ENCODE results near the gene ZNF501. TPM values are rescaled to one million over a fixed set of nuclear protein-coding genes. Genes with fewer than 3 reads are reported as not detected.

The ZNF501 gene
- polyA plus RNA-seq (ENCODE audit: insufficient read length) = 14.8 TPM
- long read RNA-seq, donor 1, partial matches to known transcripts = 0 of 2 reads
- long read RNA-seq, donor 1, other reads (novel, unspliced or antisense) = 0 of 2 reads
- long read RNA-seq, donor 2, partial matches to known transcripts = 0 of 4 reads
- long read RNA-seq, donor 2, other reads (novel, unspliced or antisense) = 0 of 4 reads
- long read RNA-seq, donor 3, partial matches to known transcripts = 0 of 6 reads
- long read RNA-seq, donor 3, other reads (novel, unspliced or antisense) = 0 of 6 reads
- long read RNA-seq, donor 4, partial matches to known transcripts = 0 of 1 reads
- long read RNA-seq, donor 4, other reads (novel, unspliced or antisense) = 0 of 1 reads
- long read RNA-seq, donor 5, partial matches to known transcripts = 0 of 3 reads
- long read RNA-seq, donor 5, other reads (novel, unspliced or antisense) = 0 of 3 reads
- long read RNA-seq, donor 6, transcript ZNF501-201 (3 exons, 3,099 nt) = major isoform, 5 of 5 reads
- long read RNA-seq, donor 6, partial matches to known transcripts = 0 of 5 reads
- long read RNA-seq, donor 6, other reads (novel, unspliced or antisense) = 0 of 5 reads
- long read RNA-seq, donor 7, partial matches to known transcripts = 0 of 7 reads
- long read RNA-seq, donor 7, other reads (novel, unspliced or antisense) = 0 of 7 reads
- long read RNA-seq, donor 8, partial matches to known transcripts = 27 of 30 reads
- long read RNA-seq, donor 8, other reads (novel, unspliced or antisense) = 0 of 30 reads

DNA sequence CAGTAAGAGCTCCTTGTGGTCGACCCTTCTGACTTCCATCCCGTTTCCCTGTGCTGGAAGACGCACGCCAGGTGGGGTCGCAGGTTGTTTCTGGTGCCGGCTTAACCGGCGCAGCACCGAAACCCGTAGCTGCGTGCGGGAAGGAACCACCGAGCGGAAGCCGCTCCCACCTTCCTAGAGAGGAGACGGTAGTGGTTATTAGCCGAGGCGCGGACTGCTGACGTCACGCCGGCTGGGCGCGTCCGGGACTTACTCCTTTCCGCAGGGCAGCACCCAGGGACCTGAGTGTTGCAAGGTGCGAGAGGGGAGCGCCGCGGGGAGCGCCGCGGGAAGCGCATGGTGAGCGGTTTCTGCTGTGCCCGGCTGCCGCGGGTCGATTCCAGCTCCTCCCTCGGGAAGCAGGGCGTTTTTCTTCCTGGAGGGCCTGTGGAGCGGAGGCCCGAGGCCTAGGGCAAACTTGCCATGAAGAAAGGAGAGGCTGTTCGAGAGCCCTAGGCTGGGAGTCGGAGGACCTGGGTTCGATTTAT, at the start of gene ZNF501:
ZNF501 (plus strand) TSS at position 252 of the 527 bp plus-strand sequence. CDS start 4,787 bp downstream, outside the sequence.
- peak; percentile 89 for DNase-seq

DNA sequence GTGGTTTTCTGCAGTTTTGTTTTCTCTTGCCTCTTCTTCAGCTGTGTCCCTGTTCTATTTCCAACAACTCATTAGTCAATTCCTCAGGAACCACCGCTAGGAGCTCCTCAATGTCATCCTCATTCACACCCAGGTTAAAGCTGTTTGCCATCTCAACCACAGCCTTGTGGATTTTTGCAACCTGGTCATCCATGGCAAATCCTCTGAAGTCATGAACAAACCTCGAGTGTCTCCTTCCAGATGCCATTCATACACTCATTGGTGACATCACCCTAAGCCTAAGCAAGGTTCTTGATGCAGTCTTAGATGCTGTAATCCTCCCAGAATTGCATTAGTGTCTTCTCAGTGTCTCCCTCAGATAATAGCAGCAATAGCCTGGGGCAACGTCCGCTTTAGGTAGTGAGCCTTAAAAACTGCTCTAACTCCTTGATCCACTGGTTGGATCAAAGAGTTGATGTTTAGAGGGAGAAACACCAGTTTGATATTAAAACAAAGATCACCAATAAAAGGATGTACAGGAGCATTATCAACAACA, 48.4 kb upstream of the ZNF501 start:
- no peak for DNase-seq

DNA sequence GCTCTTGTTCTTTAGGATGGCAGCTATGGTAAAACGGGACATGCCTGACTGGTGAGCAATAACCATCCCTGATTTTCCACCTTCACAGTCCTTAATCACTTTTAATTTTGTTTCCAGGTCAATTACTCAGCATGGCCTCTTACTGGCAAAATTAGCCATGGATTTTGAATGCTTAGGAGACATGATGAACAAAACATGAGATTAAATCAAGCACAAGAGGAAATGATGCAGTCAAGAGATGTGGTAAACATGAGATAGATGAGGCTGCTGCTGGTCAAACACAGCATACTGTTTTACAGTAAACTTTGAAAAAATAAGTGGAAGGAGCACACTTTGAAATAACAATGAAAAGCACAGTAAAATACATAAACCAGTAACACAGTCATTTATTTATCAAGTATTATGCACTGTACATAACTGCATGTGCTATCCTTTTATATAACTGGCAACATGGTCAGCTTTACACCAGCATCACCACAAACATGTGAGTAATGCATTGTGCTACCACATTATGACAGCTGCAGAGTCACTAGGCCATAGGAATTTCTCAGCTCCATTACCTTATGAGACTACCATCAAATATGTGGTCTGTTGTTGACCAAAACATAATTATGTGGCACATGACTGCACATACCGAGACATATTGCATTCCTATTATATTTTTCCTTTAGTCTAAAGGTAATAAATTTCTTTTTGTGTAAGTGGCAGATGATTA, 47.1 kb upstream of the ZNF501 start:
- no peak for DNase-seq

DNA sequence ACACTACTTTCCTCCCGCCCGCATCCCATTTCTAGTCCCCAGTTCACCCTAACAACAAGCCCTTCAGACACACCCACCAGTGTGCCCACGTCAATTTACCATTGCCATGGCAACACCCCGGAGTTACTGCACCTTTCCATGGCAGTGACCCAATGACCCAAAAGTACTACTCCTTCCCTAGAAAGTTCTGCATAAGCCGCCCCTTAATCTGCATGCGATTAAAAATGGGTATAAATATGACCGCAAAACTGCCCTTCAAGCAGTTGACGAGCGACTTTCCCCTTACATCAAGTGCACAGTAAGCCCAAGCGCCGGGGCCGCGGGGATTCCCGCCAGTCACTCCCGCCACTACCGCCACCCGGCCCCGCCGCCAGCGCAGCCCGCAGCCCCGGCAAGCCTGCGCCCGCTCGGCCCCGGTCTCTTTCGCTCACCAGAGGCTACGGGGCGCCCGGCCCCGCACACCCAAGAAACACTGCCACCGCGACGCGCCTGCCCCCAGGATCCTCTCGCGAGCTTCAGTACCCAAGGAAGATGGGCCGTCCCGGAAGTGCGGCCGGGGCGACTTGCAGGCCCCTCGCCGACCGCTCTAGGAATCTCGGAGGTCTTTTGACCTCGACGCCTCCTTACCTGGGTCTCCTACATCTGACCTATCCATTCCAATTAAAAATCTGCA, 44.2 kb upstream of the ZNF501 start:
- peak; percentile 75 for DNase-seq

DNA sequence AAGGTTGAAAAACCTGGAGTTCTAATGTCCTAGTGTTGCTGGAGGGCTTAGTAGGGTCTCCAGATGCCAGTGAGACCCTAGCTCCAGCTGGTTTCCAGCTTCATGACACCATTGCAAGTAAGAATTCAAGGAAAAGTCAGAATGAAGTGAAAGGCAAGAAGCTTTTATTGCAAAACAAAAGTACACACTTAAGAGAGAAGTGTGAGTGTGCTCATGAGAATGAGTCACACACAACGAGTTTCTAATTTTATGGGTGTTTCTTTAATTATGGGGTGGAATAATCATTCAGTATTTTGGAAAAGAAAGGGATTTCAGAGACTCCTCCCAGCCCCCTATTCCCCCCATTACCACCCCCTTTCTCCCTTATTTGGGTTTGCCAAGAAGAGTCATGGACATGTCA, 41.5 kb upstream of the ZNF501 start:
- no peak for DNase-seq

DNA sequence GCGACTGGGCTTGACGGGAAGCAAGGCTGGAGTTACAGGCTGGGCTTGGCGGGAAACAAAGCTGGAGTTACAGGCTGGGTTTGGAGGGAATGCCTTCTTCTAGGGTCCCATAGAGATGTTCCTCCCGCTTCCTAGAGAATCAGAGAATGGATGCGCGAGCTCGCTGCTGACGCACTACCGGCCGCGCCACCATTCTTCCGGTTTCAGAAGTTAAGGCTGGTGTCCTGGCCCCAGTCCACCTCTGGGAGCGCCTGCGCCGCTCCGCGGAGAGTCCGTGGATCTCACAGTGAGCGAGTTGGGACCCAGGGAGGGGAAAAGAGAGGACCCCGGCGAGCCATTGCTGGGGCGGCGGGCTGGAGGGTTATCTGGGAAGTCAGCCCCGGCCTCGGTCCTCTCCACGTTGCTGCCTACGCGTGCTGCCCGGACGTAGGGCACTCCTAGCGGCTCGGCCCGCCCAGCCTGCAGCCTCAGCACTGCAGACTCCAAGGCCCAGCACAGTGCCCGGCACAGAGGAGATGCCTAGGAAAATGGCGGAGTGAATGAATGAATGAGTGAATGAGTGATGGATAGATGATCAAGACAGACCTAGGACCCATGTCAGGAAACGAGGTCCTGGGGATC, 16.9 kb upstream of the ZNF501 start, which contains the start of gene ZNF502:
ZNF502 (plus strand) TSS at position 206 of the 621 bp plus-strand sequence. CDS start 7,602 bp downstream, outside the sequence.
- peak; percentile 90 for DNase-seq

DNA sequence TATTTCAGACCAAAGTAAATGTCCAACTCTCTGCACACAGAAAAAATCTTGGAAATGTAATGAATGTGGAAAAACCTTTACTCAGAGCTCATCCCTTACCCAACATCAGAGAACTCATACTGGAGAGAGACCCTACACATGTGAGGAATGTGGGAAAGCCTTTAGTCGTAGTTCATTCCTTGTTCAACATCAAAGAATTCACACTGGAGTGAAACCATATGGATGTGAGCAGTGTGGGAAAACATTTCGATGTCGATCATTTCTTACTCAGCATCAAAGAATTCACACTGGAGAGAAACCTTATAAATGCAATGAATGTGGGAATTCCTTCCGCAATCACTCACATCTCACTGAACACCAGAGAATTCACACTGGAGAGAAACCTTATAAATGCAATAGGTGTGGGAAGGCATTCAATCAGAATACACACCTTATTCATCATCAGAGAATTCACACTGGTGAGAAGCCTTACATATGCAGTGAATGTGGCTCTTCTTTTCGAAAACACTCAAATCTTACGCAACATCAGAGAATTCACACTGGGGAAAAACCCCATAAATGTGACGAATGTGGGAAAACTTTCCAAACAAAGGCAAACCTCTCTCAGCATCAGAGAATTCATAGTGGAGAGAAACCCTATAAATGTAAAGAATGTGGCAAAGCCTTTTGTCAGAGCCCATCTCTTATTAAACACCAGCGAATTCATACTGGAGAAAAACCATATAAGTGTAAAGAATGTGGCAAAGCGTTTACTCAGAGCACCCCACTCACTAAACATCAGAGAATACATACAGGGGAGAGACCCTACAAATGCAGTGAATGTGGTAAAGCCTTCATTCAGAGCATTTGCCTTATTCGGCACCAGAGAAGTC, 8.0 kb upstream of the ZNF501 start:
- DNase-seq = no peak

DNA sequence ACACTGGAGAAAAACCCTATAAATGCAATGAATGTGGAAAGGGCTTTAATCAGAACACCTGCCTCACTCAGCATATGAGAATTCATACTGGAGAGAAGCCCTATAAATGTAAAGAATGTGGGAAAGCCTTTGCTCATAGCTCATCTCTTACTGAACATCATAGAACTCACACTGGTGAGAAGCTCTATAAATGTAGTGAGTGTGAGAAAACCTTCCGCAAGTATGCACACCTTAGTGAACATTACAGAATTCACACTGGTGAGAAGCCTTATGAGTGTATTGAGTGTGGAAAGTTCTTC, 7.4 kb upstream of the ZNF501 start:
- DNase-seq = no peak

DNA sequence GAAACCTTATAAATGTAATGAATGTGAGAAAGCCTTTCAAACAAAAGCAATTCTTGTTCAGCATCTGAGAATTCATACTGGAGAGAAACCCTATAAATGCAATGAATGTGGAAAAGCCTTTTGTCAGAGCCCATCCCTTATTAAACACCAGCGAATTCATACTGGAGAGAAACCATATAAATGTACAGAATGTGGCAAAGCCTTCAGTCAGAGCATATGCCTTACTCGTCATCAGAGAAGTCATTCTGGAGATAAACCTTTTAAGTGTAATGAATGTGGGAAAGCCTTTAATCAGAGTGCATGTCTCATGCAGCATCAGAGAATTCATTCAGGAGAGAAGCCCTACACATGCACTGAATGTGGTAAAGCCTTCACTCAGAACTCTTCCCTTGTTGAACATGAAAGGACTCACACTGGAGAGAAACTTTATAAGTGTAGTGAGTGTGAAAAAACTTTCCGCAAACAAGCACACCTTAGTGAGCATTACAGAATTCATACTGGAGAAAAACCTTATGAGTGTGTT, 5.3 kb downstream of the ZNF501 start:
- DNase-seq = no peak

DNA sequence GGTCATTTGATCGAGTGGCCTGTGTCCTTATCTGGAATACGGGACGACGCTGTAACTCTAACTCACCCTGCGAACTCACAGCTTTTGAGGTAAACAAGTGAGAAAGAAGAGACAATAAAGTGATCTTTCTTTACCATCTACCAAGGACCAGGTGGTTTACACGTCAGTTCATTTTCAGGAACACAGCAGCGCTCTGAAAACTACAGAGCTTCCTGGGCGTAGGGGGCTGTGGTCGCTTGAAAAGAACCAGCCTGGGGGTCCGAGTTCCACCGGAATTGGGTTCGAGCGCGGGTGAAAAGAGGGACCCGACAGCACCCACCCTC, 31.6 kb downstream of the ZNF501 start:
- DNase-seq = no peak

DNA sequence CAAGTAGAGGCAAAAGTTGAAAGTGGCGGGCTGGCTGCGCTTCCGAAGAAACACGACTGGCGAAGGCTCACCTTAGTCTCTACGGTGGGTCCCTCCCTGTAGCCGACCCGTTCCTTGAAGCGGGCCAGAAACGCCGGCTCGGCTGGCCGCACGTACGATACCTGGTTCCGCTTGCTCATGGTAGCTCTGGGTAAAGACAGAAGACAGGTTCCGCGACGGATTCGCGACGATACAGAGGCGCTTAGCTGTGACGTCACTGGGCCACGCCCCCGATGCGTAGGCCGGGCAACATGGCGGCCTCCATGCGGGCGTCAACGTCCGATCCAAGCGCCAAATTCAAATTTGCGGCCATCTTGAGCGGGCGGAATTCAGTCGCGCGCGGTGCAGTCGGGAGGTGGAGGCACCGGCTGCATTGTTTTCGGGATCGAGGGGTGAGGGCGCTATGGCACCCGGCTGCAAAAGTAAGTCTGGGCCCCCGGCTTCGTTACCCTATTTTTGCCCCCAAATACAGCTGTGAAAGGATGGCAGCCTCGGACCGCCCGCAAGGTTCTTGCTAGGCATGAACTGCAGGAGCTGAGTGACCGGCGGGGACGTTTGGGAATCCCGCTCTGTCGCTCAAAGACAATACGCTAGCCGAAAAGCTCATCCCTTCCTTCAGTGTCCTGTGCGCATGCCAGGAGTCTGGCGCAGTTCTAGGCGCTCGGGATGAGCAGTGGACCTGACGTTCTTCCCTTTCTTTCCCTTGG, 32.2 kb downstream of the ZNF501 start, which contains the start of the genes KIAA1143 and KIF15:
KIAA1143 (minus strand) TSS at position 196 of the 746 bp plus-strand sequence; CDS start at position 179, 17 bp downstream.
KIF15 (plus strand) TSS at position 371 of the 746 bp plus-strand sequence; CDS start at position 443, 72 bp downstream.
- peak; percentile 96 for DNase-seq

DNA sequence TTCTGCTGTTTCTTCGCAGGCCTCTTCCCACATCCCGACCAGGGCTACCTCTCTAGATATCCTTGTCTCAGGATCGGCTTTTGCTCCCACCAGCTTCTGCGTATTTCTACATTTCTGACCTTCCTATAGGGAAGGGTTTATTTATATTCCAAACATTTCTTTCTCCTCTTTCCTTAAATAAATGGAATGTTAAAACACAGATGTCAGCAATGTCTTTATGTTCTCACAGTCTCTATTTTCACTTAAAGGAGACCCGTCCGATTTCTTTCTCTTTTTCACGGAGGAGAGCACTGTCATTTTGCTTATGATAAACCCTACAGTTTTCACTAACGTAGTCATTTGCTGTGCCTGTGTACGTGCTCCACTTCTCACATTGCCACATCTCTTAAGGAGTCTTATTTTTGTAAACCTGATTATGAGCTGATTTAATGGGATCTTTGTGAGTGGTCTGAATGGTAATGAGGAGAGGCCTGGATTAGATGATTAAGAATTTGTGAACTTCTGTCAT, 32.8 kb downstream of the ZNF501 start:
- DNase-seq = peak; percentile 26

DNA sequence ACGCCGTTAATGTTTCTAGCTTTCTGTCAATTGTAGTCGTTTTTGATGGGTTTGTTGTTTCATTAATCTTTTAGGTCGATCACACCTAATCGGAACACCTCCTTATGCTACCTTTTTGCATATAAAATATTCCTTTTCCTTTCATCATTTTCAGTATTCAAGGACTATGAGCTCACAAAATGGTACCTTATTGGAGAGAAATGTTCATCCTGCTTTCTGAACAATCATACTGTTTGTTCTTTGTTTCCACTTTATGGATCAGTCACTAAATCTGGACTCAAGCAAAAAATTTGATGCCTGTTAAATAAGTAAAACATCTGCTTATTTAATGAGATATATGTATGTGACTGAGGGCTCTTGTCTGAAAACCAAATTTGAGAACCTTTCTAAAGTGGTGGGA, 33.3 kb downstream of the ZNF501 start:
- no peak for DNase-seq

DNA sequence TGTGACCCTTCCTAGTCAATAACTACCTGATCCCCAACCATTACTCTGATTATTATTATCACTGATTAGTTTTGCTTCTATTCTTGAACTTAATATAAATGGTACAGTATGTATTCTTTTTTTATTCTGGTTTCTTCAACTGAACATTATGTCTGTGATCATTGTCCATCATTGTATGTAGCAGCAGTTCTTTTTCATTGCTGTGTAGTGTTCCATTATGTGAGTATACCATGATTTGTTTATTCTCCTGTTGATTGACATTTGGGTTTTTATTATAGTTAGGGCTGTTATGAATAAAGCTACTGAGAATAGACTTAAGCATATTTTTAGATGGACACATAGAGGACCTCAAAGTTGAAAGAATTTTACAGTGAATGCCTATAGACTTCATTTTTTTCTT, 34.8 kb downstream of the ZNF501 start:
- no peak for DNase-seq

DNA sequence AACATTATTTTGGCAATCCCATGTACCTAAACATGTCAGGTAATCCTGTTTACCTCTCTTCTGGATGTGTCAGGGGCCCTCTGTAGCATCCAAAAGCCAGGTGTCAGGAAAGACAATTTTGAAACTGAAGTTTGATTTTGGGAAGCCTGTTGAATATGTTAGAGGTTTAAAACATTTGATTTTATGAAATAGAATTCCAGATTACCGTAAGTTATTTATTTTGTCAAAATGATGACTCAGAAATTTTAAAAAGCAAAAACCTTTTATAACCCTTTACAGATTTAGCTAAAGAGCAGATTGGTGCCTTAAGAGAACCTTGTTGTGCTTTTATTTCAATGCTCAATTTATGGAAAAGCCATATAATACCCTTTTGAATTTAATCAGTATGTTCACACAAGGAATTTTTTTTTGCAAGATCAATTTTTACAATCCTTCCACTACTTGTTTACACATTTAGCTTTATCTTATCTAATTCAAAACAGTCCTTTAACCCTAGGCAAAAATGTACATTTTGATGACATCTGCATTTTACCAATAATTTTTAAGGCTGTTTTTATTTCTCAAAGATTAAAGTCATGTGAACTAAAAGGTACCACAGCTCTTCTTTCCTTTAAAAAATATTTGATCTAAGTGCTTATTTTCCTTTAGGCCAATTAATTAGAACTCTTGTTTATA, 42.1 kb downstream of the ZNF501 start:
- DNase-seq = no peak

DNA sequence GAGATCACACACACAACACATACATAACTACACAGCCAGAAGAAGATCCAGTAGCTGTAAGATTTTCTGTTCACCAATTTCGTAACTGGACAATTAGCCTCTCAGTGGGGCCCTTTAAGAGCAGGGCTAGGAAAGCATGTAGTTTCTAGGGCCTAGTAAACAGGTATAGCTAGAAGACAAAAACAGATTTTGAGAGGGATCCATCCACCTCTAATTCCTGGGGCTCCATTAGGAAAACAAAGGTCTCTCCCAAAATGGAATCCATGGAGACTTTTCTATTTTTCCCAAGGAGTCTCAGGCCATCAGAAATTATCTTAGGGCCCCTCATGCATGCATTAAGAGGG, 42.6 kb downstream of the ZNF501 start:
- no peak for DNase-seq

DNA sequence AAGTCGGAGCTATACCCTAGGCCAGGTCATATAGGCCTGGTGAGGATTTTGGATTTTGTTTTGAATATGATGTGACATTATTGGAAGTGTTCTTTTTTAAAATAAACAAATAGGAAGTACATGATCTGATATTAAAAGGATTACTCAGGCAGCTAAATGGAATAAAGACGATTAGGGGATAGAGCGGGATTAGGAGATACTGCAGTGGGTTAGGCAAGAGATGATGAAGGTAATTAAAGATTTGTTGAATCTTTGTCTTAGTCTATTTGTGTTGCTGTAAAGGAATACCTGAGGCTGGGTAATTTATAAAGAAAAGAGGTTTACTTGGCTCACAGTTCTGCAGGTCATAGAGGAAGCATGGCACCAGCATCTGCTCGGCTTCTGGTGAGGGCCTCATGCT, 53.5 kb downstream of the ZNF501 start:
- DNase-seq = no peak
